ENCODE data around the gene MTMR1.
A peak's percentile ranks its signal among the peaks of the same experiment; 100 is the strongest.

Gene MTMR1

GRCh38 chrX:150696331-150696730, 3.1 kb downstream of the MTMR1 start:
- DNase-seq (ENCODE audit: low read depth) = no peak
- no peak overlapping the region for H3K4me3 ChIP-seq (ENCODE audit: low read length)
- TF ChIP-seq CTCF (conservative IDR thresholded peaks at IDR 0.05; ENCODE audit: low read depth, low read length) = no peak

GRCh38 chrX:150696866-150697265, 3.7 kb downstream of the MTMR1 start:
- TF ChIP-seq CTCF (conservative IDR thresholded peaks at IDR 0.05; ENCODE audit: low read depth, low read length) = no peak
- no peak for DNase-seq (ENCODE audit: low read depth)

GRCh38 chrX:150697641-150698040, 4.4 kb downstream of the MTMR1 start:
- no peak for DNase-seq (ENCODE audit: low read depth)
- no peak for TF ChIP-seq CTCF (conservative IDR thresholded peaks at IDR 0.05; ENCODE audit: low read depth, low read length)
- H3K4me3 ChIP-seq (ENCODE audit: low read length) = no peak overlapping the region

More at GRCh38 chrX:150696866-150697265, 3.7 kb downstream of the MTMR1 start:
- no peak overlapping the region for H3K4me3 ChIP-seq (ENCODE audit: low read length)

GRCh38 chrX:150698981-150699380, 5.8 kb downstream of the MTMR1 start:
- no peak overlapping the region for H3K4me3 ChIP-seq (ENCODE audit: low read length)
- DNase-seq (ENCODE audit: low read depth) = peak; percentile 18
- no peak for TF ChIP-seq CTCF (conservative IDR thresholded peaks at IDR 0.05; ENCODE audit: low read depth, low read length)

- no peak for TF ChIP-seq CTCF (conservative IDR thresholded peaks at IDR 0.05; ENCODE audit: low read depth, low read length)
- no peak overlapping the region for H3K4me3 ChIP-seq (ENCODE audit: low read length)
- DNase-seq (ENCODE audit: low read depth) = no peak
Observed at GRCh38 chrX:150700107-150700506, 6.9 kb downstream of the MTMR1 start.

- H3K4me3 ChIP-seq (ENCODE audit: low read length) = no peak overlapping the region
- no peak for TF ChIP-seq CTCF (conservative IDR thresholded peaks at IDR 0.05; ENCODE audit: low read depth, low read length)
- no peak for DNase-seq (ENCODE audit: low read depth)
Observed at GRCh38 chrX:150701377-150701776, 8.2 kb downstream of the MTMR1 start.

- TF ChIP-seq CTCF (conservative IDR thresholded peaks at IDR 0.05; ENCODE audit: low read depth, low read length) = no peak
- no peak for DNase-seq (ENCODE audit: low read depth)
Observed at GRCh38 chrX:150702966-150703694, 9.9 kb downstream of the MTMR1 start.

More at GRCh38 chrX:150702966-150703694, 9.9 kb downstream of the MTMR1 start:
- H3K4me3 ChIP-seq (ENCODE audit: low read length) = no peak overlapping the region
